Measurements from ENCODE around the gene ZNF792.
"Not testable (repeated sequence)": the region's sequence is repeated elsewhere in the genome, so short reads cannot be mapped to it uniquely, and the experiment has no call there.

Gene ZNF792

DNA sequence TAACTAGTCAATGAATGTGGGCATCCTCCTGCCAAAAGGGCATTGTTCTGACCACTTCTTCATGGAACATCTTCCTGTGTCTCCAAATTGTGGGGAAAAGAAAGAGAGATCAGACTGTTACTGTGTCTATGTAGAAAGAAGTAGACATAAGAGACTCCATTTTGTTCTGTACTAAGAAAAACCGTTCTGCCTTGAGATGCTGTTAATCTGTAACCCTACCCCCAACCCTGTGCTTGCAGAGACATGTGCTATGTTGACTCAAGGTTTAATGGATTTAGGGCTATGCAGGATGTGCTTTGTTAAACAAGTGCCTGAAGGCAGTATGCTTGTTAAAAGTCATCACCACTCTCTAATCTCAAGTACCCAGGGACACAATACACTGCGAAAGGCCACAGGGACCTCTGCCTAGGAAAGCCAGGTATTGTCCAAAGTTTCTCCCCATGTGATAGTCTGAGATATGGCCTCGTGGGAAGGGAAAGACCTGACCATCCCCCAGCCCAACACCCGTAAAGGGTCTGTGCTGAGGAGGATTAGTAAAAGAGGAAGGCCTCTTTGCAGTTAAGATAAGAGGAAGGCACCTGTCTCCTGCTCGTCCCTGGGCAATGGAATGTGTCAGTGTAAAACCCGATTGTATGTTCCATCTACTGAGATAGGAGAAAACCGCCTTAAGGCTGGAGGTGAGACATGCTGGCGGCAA lies 43.8 kb downstream of the ZNF792 start:
- DNase-seq, result not testable (repeated sequence)

- no peak for DNase-seq
Measured at GRCh38 chr19:34918190-34918589, 45.8 kb downstream of the ZNF792 start.

- DNase-seq, result not testable (repeated sequence)
Measured at GRCh38 chr19:34917144-34917543, 46.9 kb downstream of the ZNF792 start.

DNA sequence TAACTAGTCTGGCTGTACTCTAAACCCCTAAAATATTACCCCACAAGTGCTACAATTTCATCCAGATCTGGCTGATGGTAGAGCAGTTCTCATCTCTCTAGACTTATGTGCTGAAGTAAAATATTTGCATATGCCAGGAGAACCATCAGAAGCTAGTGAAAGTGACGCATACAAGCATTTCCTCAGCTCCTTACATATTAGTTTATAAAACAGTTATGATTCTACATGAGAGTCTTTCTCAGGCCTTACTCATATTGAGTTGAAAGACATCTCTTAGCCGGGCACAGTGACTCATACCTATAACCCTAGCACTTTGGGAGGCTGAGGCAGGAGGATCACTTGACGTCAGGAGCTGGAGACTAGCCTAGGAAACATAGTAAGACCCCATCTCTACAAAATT lies 53.3 kb downstream of the ZNF792 start:
- DNase-seq, result no peak

Measured in activated CD4-positive, alpha-beta T cell treated with anti-CD3 and anti-CD28 coated beads for 48 hours (primary cell).